ENCODE data around the gene FUZ.
A peak's percentile ranks its signal among the peaks of the same experiment; 100 is the strongest.

Gene FUZ

GRCh38 chr19:49812997-49813861 is at the start of gene FUZ:
Gene FUZ, minus strand, starts transcription at chr19:49813292. Its CDS starts 186 bp downstream, at chr19:49813106.
- DNase-seq: peak; percentile 97

- DNase-seq: no peak
Observed at GRCh38 chr19:49862391-49863253, 49.5 kb upstream of the FUZ start.

- DNase-seq: no peak
Observed at GRCh38 chr19:49861541-49862378, 48.7 kb upstream of the FUZ start.

- DNase-seq: no peak
Observed at GRCh38 chr19:49861107-49861506, 48.0 kb upstream of the FUZ start.

GRCh38 chr19:49860336-49861102 is 47.4 kb upstream of the FUZ start:
- DNase-seq: no peak

GRCh38 chr19:49859682-49860335 is 46.7 kb upstream of the FUZ start:
- DNase-seq: no peak

- no peak for DNase-seq
Observed at GRCh38 chr19:49858088-49858985, 45.2 kb upstream of the FUZ start.

GRCh38 chr19:49857838-49858087 is 44.7 kb upstream of the FUZ start:
- no peak for DNase-seq

GRCh38 chr19:49857061-49857837 is 44.2 kb upstream of the FUZ start:
- no peak for DNase-seq

- no peak for DNase-seq
Observed at GRCh38 chr19:49856574-49857021, 43.5 kb upstream of the FUZ start.

- no peak for DNase-seq
Observed at GRCh38 chr19:49855676-49856573, 42.8 kb upstream of the FUZ start.

- no peak for DNase-seq
Observed at GRCh38 chr19:49855277-49855675, 42.2 kb upstream of the FUZ start.

- no peak for DNase-seq
Observed at GRCh38 chr19:49854378-49855263, 41.5 kb upstream of the FUZ start.

- DNase-seq: no peak
Observed at GRCh38 chr19:49853852-49854377, 40.8 kb upstream of the FUZ start.

GRCh38 chr19:49852631-49853126 is 39.6 kb upstream of the FUZ start:
- DNase-seq: no peak

GRCh38 chr19:49851456-49852259 is 38.6 kb upstream of the FUZ start:
- no peak for DNase-seq

All from inflammatory macrophage treated with lipopolysaccharide for 1 hour (primary cell).